ENCODE measurements around the gene PICK1. TPM values are rescaled to one million over a fixed set of nuclear protein-coding genes. Genes with fewer than 3 reads are reported as not detected.

The PICK1 gene
- total and polyA plus RNA-seq, 2 donors (not counting 1 experiment from before 2014, with no cell fraction given), result 7.8 to 11.1 TPM

DNA sequence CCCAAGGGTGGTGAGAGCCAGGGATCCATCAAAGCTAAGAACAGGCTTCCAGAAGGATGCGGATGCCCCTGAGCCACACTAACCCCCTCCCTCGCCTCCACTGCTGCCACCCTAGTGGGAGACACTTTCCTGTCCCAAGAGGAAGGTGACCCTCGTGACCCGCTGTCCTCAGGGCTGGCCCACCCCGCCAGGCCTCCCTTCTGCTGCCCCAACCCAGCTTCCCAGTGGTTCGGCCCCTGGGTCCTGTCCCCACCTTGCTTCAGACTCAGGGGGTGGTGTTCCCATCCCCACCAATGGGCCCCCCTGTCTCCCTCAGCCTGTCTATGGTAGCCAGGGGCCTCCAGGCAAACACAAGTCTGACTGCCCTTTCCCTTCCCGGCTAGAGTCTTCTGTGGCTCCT, 6.5 kb upstream of the PICK1 start:
- Histone ChIP-seq H3K9me3 (ENCODE audit: control insufficient read depth, insufficient read depth, low read depth, low read length) (no peaks in the 10 kb centered on the region), H3K27ac (ENCODE audit: insufficient read depth, low read length) (no peak overlapping the region), H3K4me1 (ENCODE audit: control insufficient read depth, extremely low read depth, insufficient read depth, low read length) (no peaks in the 10 kb centered on the region), H3K4me3 (replicated peaks in 1 of 4; ENCODE audit: control extremely low read depth in 1 of 4, insufficient read depth in 1 of 4, low read depth in 3 of 4, low read length in 4 of 4) (no peak overlapping the region), H2AFZ (ENCODE audit: low read length) (no peak overlapping the region), H3K9ac (ENCODE audit: insufficient read depth, low read length) (no peak overlapping the region), H3K36me3 (ENCODE audit: control insufficient read depth, insufficient read depth, low read length) (no peaks in the 10 kb centered on the region), H3K79me2 (ENCODE audit: control insufficient read depth, insufficient read depth, low read length) (no peaks in the 10 kb centered on the region), H4K20me1 (ENCODE audit: control insufficient read depth, extremely low read depth, insufficient read depth, low read length) (no peaks in the 10 kb centered on the region), H3K27me3 (ENCODE audit: control insufficient read depth, insufficient read depth, low read length) (peaks cover 5% of the 10 kb centered on the region), H3K4me2 (ENCODE audit: extremely low read depth, insufficient read depth, low read length) (no peak overlapping the region)
- TF ChIP-seq EZH2 (IDR thresholded peaks at IDR 0.05; ENCODE audit: low read length, missing control alignments), result no peak
- TF ChIP-seq, protein P1, sequence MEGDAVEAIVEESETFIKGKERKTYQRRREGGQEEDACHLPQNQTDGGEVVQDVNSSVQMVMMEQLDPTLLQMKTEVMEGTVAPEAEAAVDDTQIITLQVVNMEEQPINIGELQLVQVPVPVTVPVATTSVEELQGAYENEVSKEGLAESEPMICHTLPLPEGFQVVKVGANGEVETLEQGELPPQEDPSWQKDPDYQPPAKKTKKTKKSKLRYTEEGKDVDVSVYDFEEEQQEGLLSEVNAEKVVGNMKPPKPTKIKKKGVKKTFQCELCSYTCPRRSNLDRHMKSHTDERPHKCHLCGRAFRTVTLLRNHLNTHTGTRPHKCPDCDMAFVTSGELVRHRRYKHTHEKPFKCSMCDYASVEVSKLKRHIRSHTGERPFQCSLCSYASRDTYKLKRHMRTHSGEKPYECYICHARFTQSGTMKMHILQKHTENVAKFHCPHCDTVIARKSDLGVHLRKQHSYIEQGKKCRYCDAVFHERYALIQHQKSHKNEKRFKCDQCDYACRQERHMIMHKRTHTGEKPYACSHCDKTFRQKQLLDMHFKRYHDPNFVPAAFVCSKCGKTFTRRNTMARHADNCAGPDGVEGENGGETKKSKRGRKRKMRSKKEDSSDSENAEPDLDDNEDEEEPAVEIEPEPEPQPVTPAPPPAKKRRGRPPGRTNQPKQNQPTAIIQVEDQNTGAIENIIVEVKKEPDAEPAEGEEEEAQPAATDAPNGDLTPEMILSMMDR (conservative IDR thresholded peaks at IDR 0.05 in 1 of 2, IDR thresholded peaks at IDR 0.05 in 1 of 2; ENCODE audit: low read depth in 1 of 2, low read length in 2 of 2), result no peak
- no peak for DNase-seq (ENCODE audit: low read depth in 2 of 2)

DNA sequence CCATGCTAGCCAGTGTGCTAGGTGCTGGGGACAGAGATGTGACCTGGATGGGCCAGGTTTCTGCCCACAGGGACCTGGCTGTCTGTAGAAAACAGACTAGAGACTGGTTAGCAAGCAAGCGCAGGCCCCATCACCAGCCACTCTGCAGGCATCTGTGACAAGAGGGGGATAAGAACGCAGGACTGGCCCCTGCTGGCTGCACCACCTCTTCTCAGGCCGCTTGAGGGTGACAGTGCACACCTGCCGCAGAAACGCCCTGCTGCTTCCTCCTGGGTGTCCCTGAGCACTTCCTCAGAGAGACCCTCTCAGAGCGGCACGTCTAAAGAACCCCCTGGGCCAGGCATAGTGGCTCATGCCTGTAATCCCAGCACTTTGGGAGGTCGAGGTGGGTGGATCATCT, 5.9 kb upstream of the PICK1 start:
- Histone ChIP-seq H3K27ac (ENCODE audit: insufficient read depth, low read length) (no peak overlapping the region), H2AFZ (ENCODE audit: low read length) (no peak overlapping the region), H3K9ac (ENCODE audit: insufficient read depth, low read length) (no peak overlapping the region), H3K9me3 (ENCODE audit: control insufficient read depth, insufficient read depth, low read depth, low read length) (no peaks in the 10 kb centered on the region), H3K4me2 (ENCODE audit: extremely low read depth, insufficient read depth, low read length) (no peak overlapping the region), H3K79me2 (ENCODE audit: control insufficient read depth, insufficient read depth, low read length) (no peaks in the 10 kb centered on the region), H3K4me1 (ENCODE audit: control insufficient read depth, extremely low read depth, insufficient read depth, low read length) (no peaks in the 10 kb centered on the region), H3K36me3 (ENCODE audit: control insufficient read depth, insufficient read depth, low read length) (no peaks in the 10 kb centered on the region), H4K20me1 (ENCODE audit: control insufficient read depth, extremely low read depth, insufficient read depth, low read length) (no peaks in the 10 kb centered on the region), H3K27me3 (ENCODE audit: control insufficient read depth, insufficient read depth, low read length) (peaks cover 5% of the 10 kb centered on the region), H3K4me3 (replicated peaks in 1 of 4; ENCODE audit: control extremely low read depth in 1 of 4, insufficient read depth in 1 of 4, low read depth in 3 of 4, low read length in 4 of 4) (no peak overlapping the region)
- TF ChIP-seq, protein P1 (conservative IDR thresholded peaks at IDR 0.05 in 1 of 2, IDR thresholded peaks at IDR 0.05 in 1 of 2; ENCODE audit: low read depth in 1 of 2, low read length in 2 of 2), result no peak
- no peak for TF ChIP-seq EZH2 (IDR thresholded peaks at IDR 0.05; ENCODE audit: low read length, missing control alignments)
- DNase-seq (ENCODE audit: low read depth in 2 of 2), result no peak

DNA sequence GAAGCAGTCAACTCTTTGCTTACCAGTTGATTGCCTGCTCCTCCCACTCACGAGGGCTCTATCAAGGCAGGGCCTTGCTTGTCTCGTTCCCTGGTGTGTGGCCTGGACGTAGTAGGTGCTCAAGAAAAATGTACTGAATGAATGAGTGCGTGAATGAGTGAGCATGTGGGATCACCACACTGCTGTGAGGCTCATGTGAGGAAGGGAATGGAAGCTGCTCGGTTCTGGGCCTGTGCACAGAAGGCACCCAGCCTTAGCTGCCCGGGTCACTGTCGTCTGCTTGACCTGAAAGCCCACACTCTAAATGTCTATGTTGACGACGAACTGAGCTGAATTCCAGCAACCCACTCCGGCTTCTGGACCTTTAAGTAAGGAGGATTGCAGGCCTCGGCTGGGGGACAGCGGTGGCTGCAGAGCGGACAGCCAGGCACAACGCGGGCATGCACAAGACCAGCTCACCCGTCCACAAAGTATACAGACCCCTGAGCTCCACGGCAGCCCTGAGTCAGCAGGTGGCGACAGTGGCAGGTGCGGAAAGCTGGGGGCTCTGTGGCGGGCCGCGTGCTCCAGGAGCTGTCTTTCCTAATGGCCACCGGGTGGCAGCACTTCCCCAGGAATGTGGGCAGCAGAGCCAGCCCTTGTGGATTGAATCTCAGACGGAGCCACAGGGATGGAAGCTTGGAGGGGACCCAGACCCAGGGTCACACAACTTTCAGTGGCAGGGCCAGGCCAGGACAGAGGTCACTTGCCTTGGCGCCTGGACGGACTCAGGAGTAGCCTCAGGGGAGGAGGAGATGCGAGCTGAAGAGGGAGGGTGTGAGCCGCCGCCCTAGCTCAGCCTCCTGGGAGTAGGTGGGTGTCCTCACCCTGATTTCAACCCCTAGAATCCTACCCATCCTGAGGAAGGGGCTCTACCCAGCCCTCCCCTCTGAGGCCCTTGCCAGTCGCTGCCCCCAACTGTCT, 5.0 kb upstream of the PICK1 start:
- Histone ChIP-seq H3K27me3 (ENCODE audit: control insufficient read depth, insufficient read depth, low read length) (peaks cover 5% of the 10 kb centered on the region), H3K9ac (ENCODE audit: insufficient read depth, low read length) (no peak overlapping the region), H3K27ac (ENCODE audit: insufficient read depth, low read length) (no peak overlapping the region), H3K36me3 (ENCODE audit: control insufficient read depth, insufficient read depth, low read length) (no peaks in the 10 kb centered on the region), H3K9me3 (ENCODE audit: control insufficient read depth, insufficient read depth, low read depth, low read length) (no peaks in the 10 kb centered on the region), H4K20me1 (ENCODE audit: control insufficient read depth, extremely low read depth, insufficient read depth, low read length) (no peaks in the 10 kb centered on the region), H3K4me1 (ENCODE audit: control insufficient read depth, extremely low read depth, insufficient read depth, low read length) (no peaks in the 10 kb centered on the region), H3K4me3 (replicated peaks in 1 of 4; ENCODE audit: control extremely low read depth in 1 of 4, insufficient read depth in 1 of 4, low read depth in 3 of 4, low read length in 4 of 4) (no peak overlapping the region), H3K4me2 (ENCODE audit: extremely low read depth, insufficient read depth, low read length) (no peak overlapping the region), H2AFZ (ENCODE audit: low read length) (no peak overlapping the region), H3K79me2 (ENCODE audit: control insufficient read depth, insufficient read depth, low read length) (no peaks in the 10 kb centered on the region)
- peak; percentile 61 to 69 for DNase-seq (ENCODE audit: low read depth in 2 of 2)
- no peak for TF ChIP-seq EZH2 (IDR thresholded peaks at IDR 0.05; ENCODE audit: low read length, missing control alignments)
- TF ChIP-seq, protein P1 (conservative IDR thresholded peaks at IDR 0.05 in 1 of 2, IDR thresholded peaks at IDR 0.05 in 1 of 2; ENCODE audit: low read depth in 1 of 2, low read length in 2 of 2), result peak; percentile 63 to 68

Data from fibroblast of lung (primary cell).